GM12892 (cell line): ENCODE measurements around the gene SEBOX.

Experiments
- POLR2A ChIP-seq: IDR thresholded peaks from 2 replicates; pipeline ENCODE4 v1.6.1; 2011; ENCODE audit warnings: low read depth, low read length, control low read depth
- POLR2AphosphoS5 ChIP-seq: IDR thresholded peaks from 2 replicates; pipeline ENCODE4 v1.6.1; 2011; ENCODE audit warnings: low read depth, low read length, control low read depth
- TAF1 ChIP-seq: IDR thresholded peaks from 2 replicates; pipeline ENCODE4 v1.6.1; 2011; ENCODE audit warnings: low read depth, mild to moderate bottlenecking, control low read depth, low read length, borderline replicate concordance

DNA sequence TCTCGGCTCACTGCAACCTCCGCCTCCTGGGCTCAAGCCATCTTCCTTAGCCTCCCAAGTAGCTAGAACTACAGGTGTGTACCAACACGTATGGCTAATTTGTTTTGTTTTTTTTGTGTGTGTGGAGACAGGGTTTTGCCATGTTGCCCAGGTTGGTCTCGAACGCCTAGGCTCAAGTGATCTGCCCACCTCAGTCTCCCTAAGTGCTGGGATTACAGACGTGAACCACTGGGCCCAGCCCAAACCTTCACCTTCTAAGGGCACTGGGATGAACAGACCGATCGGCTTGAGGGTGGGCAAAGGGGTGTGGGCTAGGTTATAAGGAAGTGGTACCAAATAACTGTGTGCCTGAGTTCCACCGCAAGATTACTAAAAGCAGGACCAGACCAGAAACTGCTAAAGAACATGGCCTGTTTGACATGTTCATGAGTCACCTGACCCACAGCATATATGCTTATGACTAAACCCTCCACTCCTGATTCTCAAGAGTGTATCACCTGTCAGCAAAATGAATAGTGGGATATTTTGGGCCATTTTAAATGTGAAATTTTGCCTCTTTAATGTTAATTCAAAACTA, 37.9 kb downstream of the SEBOX start:
- TF ChIP-seq TAF1 (no peak), POLR2A (no peak), POLR2AphosphoS5 (no peak)
